ENCODE results near the gene SORCS2.

Gene SORCS2

GRCh38 chr4:7420661-7421040 is 228.3 kb downstream of the SORCS2 start:
- DNase-seq, result no peak

GRCh38 chr4:7421356-7422150 is 229.2 kb downstream of the SORCS2 start:
- DNase-seq, result no peak

- DNase-seq, result no peak
These were observed 230.0 kb downstream of the SORCS2 start for GRCh38 chr4:7422151-7422897.

- DNase-seq, result no peak
These were observed 230.5 kb downstream of the SORCS2 start for GRCh38 chr4:7422898-7423180.

GRCh38 chr4:7423391-7423790 is 231.1 kb downstream of the SORCS2 start:
- DNase-seq, result no peak

- DNase-seq, result no peak
These were observed 231.6 kb downstream of the SORCS2 start for GRCh38 chr4:7423801-7424552.

- DNase-seq, result no peak
These were observed 232.3 kb downstream of the SORCS2 start for GRCh38 chr4:7424553-7425111.

GRCh38 chr4:7425124-7425523 is 232.8 kb downstream of the SORCS2 start:
- DNase-seq, result no peak

GRCh38 chr4:7425591-7426468 is 233.5 kb downstream of the SORCS2 start:
- no peak for DNase-seq

- no peak for DNase-seq
These were observed 234.3 kb downstream of the SORCS2 start for GRCh38 chr4:7426525-7427171.

GRCh38 chr4:7427361-7427760 is 235.0 kb downstream of the SORCS2 start:
- DNase-seq, result no peak

GRCh38 chr4:7427831-7428260 is 235.5 kb downstream of the SORCS2 start:
- DNase-seq, result no peak

- DNase-seq, result no peak
These were observed 236.1 kb downstream of the SORCS2 start for GRCh38 chr4:7428261-7429068.

GRCh38 chr4:7429069-7429416 is 236.7 kb downstream of the SORCS2 start:
- DNase-seq, result no peak

- DNase-seq, result no peak
These were observed 237.3 kb downstream of the SORCS2 start for GRCh38 chr4:7429601-7430078.

GRCh38 chr4:7430368-7430964 is 238.1 kb downstream of the SORCS2 start:
- no peak for DNase-seq

- no peak for DNase-seq
These were observed 238.8 kb downstream of the SORCS2 start for GRCh38 chr4:7430965-7431695.

GRCh38 chr4:7431696-7432530 is 239.6 kb downstream of the SORCS2 start:
- no peak for DNase-seq
